Measurements from ENCODE around the gene TRIM21.
"Not testable (repeated sequence)": the region's sequence is repeated elsewhere in the genome, so short reads cannot be mapped to it uniquely, and the experiment has no call there.

The TRIM21 gene

GRCh38 chr11:4370166-4370565, 23.3 kb downstream of the TRIM21 start:
- TF ChIP-seq CTCF (IDR thresholded peaks at IDR 0.05; ENCODE audit: borderline replicate concordance, insufficient read depth, low read depth, low read length), result no peak
- H3K4me3 ChIP-seq (ENCODE audit: low read depth, low read length), result no peak overlapping the region

GRCh38 chr11:4368286-4368685, 25.2 kb downstream of the TRIM21 start, which contains the start of gene OR52B4:
Gene OR52B4, minus strand, starts transcription at chr11:4368386. Its CDS starts 91 bp downstream, at chr11:4368295.
- no peak within 1 kb of the TSS for H3K4me3 ChIP-seq (ENCODE audit: low read depth, low read length)
- TF ChIP-seq CTCF (IDR thresholded peaks at IDR 0.05; ENCODE audit: borderline replicate concordance, insufficient read depth, low read depth, low read length), result no peak

- not testable (repeated sequence) for H3K4me3 ChIP-seq (ENCODE audit: low read depth, low read length)
Measured at GRCh38 chr11:4348142-4348541, 45.4 kb downstream of the TRIM21 start.

- not testable (repeated sequence) for H3K4me3 ChIP-seq (ENCODE audit: low read depth, low read length)
Measured at GRCh38 chr11:4345366-4345765, 48.1 kb downstream of the TRIM21 start.

Measured in GM12875 (cell line).